Measurements from ENCODE around the gene RYR2. TPM values are rescaled to one million over a fixed set of nuclear protein-coding genes. Genes with fewer than 3 reads are reported as not detected.

Gene RYR2
- total and polyA plus RNA-seq, 9 of the 15 experiments (the other 6 are each of a cell fraction or from before 2014, with no cell fraction given) = 0.03 to 0.42 (median 0.14) TPM

DNA sequence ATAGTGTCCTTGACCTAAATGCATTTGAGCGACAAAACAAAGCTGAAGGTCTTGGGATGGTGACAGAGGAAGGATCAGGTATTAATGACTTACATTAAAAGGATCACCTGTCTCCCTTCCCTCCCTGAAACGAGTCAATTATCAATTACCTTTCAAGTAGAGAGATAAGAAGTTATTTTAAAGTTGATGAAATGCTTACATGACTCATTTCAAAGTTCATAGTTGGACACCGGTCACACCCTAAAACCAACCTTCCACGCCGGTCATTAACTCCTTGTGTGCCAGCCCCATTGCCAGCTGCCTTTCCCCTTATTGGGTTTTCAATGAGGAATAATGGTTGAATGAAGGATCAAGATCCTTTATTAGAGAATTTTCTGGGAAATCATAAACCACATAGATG lies 719.0 kb downstream of the RYR2 start (continued):
- no peak for TF ChIP-seq ZNF609 (CRISPR knock-in tag; IDR thresholded peaks at IDR 0.05; ENCODE audit: borderline replicate concordance)
- TF ChIP-seq GTF2E2 (tag; IDR thresholded peaks at IDR 0.05) = no peak
- TF ChIP-seq NUFIP1 (IDR thresholded peaks at IDR 0.05; ENCODE audit: partially characterized antibody) = no peak
- no peak for TF ChIP-seq ZNF239 (CRISPR knock-in tag; IDR thresholded peaks at IDR 0.05)
- TF ChIP-seq YBX1 (IDR thresholded peaks at IDR 0.05) = no peak

- CTCF ChIA-PET (ENCODE audit: low intra/inter-chr PET ratio) = no interaction called here
- Histone ChIP-seq H4K20me1 (replicated peaks; ENCODE audit: control insufficient read depth, insufficient read depth, low read length) (no peaks in the 10 kb centered on the region), H3K27ac (ENCODE audit: extremely low read depth, low read depth, low read length) (no peak overlapping the region), H3K4me2 (ENCODE audit: insufficient read depth, low read length) (no peak overlapping the region), H3K4me3 (no peak overlapping the region), H3K27me3 (ENCODE audit: control insufficient read depth in 2 of 2, insufficient read depth in 2 of 2, low read length in 2 of 2) (no peaks in the 10 kb centered on the region), H3K36me3 (ENCODE audit: control insufficient read depth, insufficient read depth, low read length) (no peaks in the 10 kb centered on the region), H3K9ac (ENCODE audit: insufficient read depth in 1 of 2, low read depth in 2 of 2, low read length in 2 of 2) (no peak overlapping the region), H3K79me2 (ENCODE audit: control insufficient read depth, insufficient read depth, low read length) (no peaks in the 10 kb centered on the region), H3K4me1 (replicated peaks in 1 of 2; ENCODE audit: control insufficient read depth in 2 of 2, insufficient read depth in 2 of 2, low read length in 2 of 2) (no peaks in the 10 kb centered on the region), H3K9me3 (replicated peaks; ENCODE audit: control insufficient read depth, insufficient read depth, low read depth, low read length) (no peaks in the 10 kb centered on the region; the same call in 1 of the 2 replicates), H2AFZ (ENCODE audit: low read depth, low read length) (no peak overlapping the region), H3K9me1 (ENCODE audit: control insufficient read depth, insufficient read depth, low read length) (no peaks in the 10 kb centered on the region)
- in situ Hi-C loops (cut with MboI) (no loop called here), intact Hi-C loops (cut with micrococcal nuclease) (no loop called here)
- no TSS peak for BruUV-seq (replicated peaks)
- no peak for ATAC-seq
- no peak for DNase-seq (ENCODE audit: extremely low read depth in 1 of 4, low spot score in 3 of 4)
- no peak for FAIRE-seq
- under 1% methylated on average over 7 of the region's 7 CpGs for WGBS (ENCODE audit: insufficient coverage, low coverage, missing lambda C conversion rate)
- TF ChIP-seq ZNF239 (CRISPR knock-in tag; IDR thresholded peaks at IDR 0.05) (no peak), CBX3 (IDR thresholded peaks at IDR 0.05; ENCODE audit: borderline replicate concordance in 1 of 2, low read length in 2 of 2) (no peak), ZNF384 (IDR thresholded peaks at IDR 0.05; ENCODE audit: low read depth, low read length) (no peak), CREB5 (CRISPR knock-in tag; IDR thresholded peaks at IDR 0.05) (no peak), THAP12 (CRISPR knock-in tag; IDR thresholded peaks at IDR 0.05) (no peak), BRD4 (IDR thresholded peaks at IDR 0.05) (no peak), KLF6 (CRISPR knock-in tag; IDR thresholded peaks at IDR 0.05; ENCODE audit: borderline replicate concordance) (no peak)
- POLR2A ChIA-PET = no interaction called here
These were observed 721.2 kb downstream of the RYR2 start for GRCh38 chr1:237763137-237763536.
